ENCODE measurements around the gene KRT26.
"Not testable (repeated sequence)": the region's sequence is repeated elsewhere in the genome, so short reads cannot be mapped to it uniquely, and the experiment has no call there.

The KRT26 gene

DNA sequence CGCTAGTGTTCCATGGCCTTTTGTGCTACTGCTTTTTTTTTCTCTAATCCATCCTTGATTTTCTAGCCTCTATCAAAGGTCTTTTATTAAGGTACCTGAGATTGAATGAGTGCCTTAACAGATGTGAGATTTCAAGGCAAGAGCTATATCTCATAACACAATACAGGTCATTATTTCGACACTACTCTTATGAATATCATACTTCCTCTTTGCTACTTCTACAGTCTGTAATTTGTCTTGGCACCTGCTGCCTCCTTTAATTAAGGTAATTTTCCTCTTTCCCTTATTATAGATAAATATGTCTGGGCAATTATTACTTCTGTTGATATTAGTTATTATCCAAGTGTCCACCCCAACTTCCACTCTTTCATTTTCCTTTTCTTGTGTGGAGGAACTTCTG is 22.5 kb upstream of the KRT26 start:
- DNase-seq (ENCODE audit: low read depth in 2 of 2) = no peak

DNA sequence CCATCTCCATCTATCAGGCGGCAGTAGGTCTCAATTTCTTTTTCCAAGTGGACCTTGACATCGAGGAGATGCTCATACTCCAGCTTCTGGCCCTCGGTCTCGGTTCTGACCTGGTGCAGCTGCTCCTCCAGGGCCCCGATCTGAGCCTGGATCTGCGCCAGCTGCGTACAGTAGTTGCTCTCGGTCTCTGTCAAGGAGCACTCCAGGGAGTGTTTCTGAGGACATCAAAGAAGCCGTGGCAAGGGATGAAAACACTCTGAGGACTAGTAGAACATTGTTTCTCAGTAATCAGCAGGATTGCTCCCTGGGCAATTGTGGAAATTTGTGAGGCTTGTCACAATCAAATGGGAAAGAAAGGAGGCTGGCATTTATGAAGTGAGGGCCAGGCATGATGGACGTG is 21.8 kb upstream of the KRT26 start:
- DNase-seq (ENCODE audit: low read depth in 2 of 2) = no peak

- DNase-seq (ENCODE audit: low read depth in 2 of 2) = no peak
Measured at GRCh38 chr17:40791787-40792436, 19.9 kb upstream of the KRT26 start.

- no peak for DNase-seq (ENCODE audit: low read depth in 2 of 2)
Measured at GRCh38 chr17:40791111-40791510, 19.1 kb upstream of the KRT26 start.

DNA sequence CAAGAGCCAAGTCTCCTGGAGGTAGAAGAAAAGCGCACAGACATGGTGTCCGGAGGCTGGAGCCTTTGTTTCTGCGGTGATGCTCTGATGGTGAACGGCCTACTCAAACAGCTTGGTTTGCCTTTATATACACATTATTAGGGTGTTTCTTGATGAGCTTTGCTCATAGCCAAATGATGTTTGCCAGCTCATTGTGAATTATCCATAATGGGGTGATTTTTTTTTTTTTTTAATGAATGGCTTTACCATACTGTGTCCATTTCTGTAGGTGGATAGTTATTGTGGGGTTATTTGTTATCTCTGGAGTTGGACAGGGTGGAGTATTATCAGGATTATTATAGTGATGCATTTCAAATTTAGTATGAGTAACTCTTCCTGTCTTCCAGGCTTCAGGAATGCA is 10.4 kb upstream of the KRT26 start, which contains the start of gene KRT27:
Gene KRT27 (minus strand): TSS at position 101 of the 400 bp plus-strand sequence. CDS start 57 bp downstream, at position 44.
- no peak for DNase-seq (ENCODE audit: low read depth in 2 of 2)

GRCh38 chr17:40779181-40779909 is 7.3 kb upstream of the KRT26 start:
- DNase-seq (ENCODE audit: low read depth in 2 of 2) = no peak

DNA sequence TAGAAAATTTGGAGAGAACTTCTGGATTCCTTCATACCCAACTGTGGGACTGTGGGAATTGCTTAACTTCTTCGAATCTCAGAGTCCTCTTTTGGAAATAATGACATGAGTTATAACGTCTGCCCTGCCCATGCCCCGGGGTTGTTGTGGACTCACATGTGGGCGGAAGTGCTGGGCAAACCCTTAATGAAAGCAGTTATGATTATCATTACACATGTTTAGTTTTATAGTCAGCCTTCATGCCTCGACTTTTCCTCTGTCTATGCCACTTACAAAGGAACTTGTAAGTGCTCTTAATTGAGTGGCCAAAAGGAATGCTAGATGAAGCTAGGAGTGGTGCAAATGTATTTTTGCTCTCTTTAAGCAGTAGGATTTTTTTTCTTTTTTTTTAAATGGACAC is 6.5 kb upstream of the KRT26 start:
- no peak for DNase-seq (ENCODE audit: low read depth in 2 of 2)

GRCh38 chr17:40777971-40778370 is 6.0 kb upstream of the KRT26 start:
- no peak for DNase-seq (ENCODE audit: low read depth in 2 of 2)

DNA sequence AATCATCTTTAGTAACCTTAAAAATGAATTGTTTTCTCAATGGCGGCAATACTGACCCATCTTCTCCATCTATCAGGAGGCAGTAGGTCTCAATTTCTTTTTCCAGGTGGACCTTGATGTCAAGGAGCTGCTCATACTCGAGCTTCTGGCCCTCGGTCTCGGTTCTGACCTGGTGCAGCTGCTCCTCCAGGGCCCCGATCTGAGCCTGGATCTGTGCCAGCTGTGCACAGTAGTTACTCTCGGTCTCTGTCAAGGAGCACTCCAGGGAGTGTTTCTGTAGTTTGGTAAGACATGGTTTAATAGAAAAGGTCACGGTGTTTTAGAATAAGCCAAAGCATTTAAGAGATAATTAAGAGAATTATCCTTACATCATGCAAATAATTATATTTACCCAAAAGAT is 5.5 kb upstream of the KRT26 start:
- no peak for DNase-seq (ENCODE audit: low read depth in 2 of 2)

DNA sequence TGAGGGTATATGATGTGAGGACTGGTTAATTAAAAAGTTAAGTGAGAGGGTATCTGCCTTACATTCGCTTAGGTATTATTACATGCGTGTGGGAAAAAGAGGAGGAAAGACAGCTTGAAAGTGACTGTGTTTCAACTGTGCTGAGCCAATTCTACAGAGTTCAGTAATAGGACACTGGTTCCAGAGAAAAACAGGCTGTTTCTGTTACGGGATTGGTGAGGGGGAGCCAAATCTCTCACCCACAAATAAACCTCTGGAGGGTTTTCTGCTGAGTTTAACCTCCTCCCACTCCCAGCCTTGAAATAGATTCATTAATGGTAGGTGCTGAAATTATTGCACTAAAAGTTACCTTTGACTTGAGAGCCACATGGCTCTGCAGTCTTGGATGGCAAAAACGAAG is 3.9 kb upstream of the KRT26 start:
- no peak for DNase-seq (ENCODE audit: low read depth in 2 of 2)

- no peak for DNase-seq (ENCODE audit: low read depth in 2 of 2)
Measured at GRCh38 chr17:40765657-40766056, 6.3 kb downstream of the KRT26 start.

DNA sequence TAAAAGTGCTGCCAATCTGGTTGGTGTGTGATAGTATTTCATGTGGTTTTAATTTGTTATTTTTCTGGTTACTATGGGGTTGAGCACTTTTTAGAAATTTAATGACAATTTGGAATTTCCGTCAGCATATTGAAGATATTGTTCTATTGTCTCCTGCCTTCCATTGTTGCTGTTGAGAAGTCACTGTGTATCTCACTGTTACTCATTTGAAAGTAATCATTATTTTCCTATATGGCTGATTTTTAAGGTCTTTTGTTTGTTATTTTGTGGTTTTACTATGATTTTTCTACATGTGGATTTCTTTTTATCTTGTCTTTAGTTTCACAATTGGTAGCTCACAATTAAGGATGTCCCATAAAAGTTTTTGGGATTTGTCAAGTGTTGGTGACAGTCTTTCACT is 8.2 kb downstream of the KRT26 start:
- DNase-seq (ENCODE audit: low read depth in 2 of 2) = no peak

DNA sequence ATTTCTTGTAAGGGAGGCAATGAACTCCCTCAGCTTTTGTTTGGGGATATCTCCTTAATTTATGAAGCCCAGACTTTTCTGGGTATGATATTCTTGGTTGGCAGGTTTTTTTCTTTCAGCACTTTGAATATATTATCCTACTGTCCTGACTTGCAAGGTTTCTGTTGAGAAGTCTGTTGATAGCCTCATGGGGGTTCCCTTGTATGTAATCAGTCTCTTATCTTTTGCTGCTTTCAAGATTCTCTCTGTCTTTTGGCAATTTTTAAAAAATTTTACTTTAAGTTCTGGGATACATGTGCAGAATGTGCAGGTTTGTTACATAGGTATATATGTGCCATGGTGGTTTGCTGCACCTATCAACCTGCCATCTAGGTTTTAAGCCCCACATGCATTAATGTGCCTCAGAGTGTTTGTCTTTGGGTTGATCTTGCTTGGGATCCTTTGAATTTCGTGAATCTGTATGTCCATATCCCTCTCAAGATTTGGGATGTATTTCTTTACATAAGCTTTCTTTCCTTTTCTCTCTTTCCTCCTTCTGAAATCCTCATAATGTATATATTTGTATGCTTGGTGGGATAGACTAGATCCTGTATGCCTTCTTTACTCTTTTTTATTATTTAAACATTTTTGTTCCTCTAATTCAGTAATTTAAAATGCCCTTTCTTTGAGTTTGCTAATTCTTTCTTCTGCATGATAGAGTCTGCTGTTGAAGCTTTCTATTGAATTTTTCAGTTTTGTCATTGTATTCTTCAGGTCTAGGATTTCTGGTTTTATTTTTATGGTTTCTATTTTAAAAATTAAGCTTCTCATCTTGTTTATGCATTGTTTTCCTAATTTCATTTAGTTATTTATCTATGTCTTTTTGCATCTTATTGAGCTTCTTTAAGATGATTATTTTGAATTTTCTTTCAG is 11.6 kb downstream of the KRT26 start:
- DNase-seq (ENCODE audit: low read depth in 2 of 2) = no peak

DNA sequence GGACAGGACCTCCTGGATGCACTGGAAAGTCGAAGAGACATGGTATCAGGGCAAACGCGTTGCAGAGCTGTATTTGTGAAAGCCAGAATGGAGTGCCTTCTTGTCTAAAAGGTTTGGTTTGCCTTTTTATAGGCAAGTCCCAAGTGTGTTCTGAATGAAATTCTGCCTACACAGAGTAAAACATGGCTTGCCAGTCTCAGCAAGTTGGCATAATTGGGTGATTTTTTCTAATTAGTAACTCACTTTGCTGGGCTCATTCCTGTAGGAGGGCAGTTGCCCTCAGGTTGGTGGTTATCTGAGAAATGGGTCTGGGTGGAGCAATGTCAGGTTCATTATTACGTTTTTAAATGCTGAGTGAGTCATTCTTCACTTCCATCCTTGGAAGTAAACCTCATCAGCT is 16.8 kb downstream of the KRT26 start, which contains the start of gene KRT25:
Gene KRT25 (minus strand): TSS at position 101 of the 400 bp plus-strand sequence. CDS start 60 bp downstream, at position 41.
- DNase-seq (ENCODE audit: low read depth in 2 of 2) = no peak

DNA sequence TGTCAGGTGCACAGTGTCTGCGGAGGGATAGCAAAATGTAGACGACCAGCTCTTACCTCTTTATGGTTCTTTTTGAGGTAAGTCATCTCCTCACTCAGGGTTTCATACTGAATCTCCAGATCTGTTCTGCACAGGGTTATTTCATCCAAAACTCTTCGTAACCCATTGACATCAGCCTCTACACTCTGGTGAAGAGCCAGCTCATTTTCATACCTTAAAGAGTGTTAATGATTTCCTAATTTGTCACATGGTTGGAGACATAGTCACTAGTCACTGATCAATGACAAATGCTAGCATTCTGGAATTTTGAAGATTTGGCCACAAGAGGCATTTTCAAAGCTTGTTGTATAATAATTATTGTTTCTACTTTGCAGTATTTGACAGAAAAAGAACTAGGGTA is 18.2 kb downstream of the KRT26 start:
- no peak for DNase-seq (ENCODE audit: low read depth in 2 of 2)

DNA sequence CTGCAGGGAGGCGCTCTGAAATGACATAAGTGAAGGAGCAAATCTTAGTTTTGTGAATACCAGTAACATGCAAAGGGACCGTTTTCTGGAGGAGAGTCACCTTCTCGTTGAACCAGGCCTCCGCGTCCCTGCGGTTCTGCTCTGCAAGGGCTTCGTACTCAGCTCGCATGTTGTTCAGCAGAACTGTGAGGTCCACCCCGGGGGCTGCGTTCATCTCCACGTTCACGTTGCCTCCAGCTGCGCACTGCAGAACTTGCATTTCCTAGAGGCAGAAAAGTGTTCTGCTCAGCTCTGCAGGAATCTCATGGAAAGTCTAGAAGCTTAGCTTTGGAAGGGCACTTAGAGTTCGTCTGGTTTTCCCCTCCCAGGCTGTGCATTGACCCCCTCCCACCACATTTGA is 20.9 kb downstream of the KRT26 start:
- DNase-seq (ENCODE audit: low read depth in 2 of 2) = no peak

- no peak for DNase-seq (ENCODE audit: low read depth in 2 of 2)
Measured at GRCh38 chr17:40750391-40750790, 21.6 kb downstream of the KRT26 start.

GRCh38 chr17:40748666-40749065 is 23.3 kb downstream of the KRT26 start:
- DNase-seq (ENCODE audit: low read depth in 2 of 2) = not testable (repeated sequence)

DNA sequence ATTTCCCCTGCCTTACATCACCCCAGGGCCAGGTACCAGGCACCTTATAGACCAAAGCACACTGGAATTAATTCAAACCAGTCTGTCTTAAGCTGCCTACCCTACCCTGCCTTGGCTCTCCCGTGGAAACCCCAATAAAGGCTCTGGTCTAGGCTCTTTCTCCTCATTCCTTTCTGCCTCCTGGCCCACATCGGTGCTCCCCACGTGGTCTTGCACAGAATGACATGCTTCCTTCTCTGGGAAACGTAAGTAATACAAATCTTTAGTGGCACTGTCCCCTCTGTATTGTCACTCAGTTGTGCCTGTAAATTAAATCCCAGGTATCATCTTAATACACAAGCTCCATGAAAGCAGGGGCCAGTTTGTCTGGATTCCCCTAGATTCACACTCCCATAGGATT is 33.4 kb downstream of the KRT26 start:
- DNase-seq (ENCODE audit: low read depth in 2 of 2) = no peak

- DNase-seq (ENCODE audit: low read depth in 2 of 2) = no peak
Measured at GRCh38 chr17:40735016-40735415, 37.0 kb downstream of the KRT26 start.

DNA sequence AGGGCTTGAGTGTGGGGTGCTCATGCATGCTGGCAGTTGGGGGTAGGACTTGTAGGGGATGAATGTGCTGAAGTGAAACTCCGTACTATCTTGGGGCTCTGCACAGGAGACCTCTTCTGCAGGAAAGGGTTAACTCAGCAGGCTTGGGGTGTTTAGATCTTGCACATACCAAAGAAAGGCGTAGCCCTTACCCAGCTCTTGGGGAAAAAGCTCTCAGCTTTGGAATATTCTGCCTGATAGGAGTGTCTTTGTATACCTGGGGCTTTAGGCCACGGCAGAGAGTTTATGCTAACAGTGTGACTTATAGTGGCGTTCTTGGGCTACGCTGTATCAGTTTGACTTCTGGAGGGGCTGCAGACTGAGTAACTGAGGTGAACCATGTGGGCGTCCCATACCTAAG is 38.0 kb downstream of the KRT26 start:
- no peak for DNase-seq (ENCODE audit: low read depth in 2 of 2)

DNA sequence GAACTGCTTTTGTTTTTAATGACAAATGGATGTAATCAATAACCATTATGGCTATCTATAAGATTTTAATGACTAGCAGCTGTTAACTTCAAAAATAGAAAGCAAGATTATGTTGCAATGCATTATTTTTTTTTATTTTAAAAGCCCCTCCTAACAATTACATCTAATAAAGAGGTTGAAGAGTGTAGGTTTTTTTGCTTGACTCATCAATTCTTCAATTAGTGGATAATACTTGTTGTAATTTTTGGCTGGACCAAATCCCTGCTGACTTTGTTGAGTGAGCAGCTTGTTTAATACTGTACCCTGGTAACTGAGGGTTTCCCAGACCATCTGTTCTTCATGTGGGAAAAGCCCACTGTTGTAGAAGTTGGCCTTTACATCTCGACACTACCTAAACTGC is 41.0 kb downstream of the KRT26 start:
- no peak for DNase-seq (ENCODE audit: low read depth in 2 of 2)
